GM19468 (cell line): ENCODE results near the gene TNIP3.
A peak's percentile ranks its signal among the peaks of the same experiment; 100 is the strongest.
"Not testable (repeated sequence)": the region's sequence is repeated elsewhere in the genome, so short reads cannot be mapped to it uniquely, and the experiment has no call there.

Experiments used
- ATAC-seq: cut with Tn5 transposase; IDR thresholded peaks from one replicate; pipeline ENCODE4 v1.9.1; 2021; ENCODE audit warnings: mild to moderate bottlenecking, moderate library complexity, moderate number of reproducible peaks; ENCODE audit not compliant: unreplicated experiment; ENCODE audit errors: extremely low read depth

The TNIP3 gene, protein sequence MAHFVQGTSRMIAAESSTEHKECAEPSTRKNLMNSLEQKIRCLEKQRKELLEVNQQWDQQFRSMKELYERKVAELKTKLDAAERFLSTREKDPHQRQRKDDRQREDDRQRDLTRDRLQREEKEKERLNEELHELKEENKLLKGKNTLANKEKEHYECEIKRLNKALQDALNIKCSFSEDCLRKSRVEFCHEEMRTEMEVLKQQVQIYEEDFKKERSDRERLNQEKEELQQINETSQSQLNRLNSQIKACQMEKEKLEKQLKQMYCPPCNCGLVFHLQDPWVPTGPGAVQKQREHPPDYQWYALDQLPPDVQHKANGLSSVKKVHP

GRCh38 chr4:121164291-121164690 lies at the start of gene TNIP3:
Gene TNIP3, minus strand, starts transcription at chr4:121164321. Its CDS starts 196 bp downstream, at chr4:121164125.
- no peak for ATAC-seq

- no peak for ATAC-seq
Measured at GRCh38 chr4:121212806-121213205, 48.7 kb upstream of the TNIP3 start.

GRCh38 chr4:121209171-121209570 lies 45.0 kb upstream of the TNIP3 start:
- ATAC-seq: no peak

DNA sequence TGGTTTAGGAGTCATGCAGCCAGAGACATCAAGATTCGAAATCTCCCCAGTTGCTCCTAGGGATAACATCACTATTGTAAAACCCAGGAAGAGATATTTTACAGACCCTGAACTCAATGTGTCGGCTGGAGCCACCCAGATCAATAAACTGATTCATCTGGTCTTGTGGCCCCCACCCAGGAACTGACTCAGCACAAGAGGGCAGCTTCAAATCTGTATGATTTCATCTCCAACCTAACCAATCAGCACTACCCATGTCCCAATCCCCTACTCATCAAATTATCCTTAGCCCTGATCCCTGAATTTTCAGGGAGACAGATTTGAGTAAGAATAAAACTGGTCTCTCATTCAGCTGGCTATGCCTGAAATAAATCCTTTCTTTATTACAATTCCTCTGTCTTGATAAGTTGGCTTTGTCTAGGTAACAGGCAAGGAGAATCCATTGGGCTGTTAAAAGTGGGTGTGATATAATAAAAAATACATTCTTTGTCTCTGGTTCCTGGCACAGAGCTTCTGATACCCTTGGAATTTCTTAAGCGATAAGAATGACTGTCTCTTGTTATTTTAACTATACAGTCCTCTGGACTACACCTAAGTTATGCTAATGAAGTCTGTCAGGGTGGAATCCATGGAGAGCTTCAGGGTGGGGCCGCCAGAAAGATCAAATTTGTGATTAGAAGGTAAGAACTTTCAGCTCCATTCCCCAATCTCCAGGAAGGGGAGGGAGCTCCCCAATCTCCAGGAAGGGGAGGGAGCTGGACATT lies 44.3 kb upstream of the TNIP3 start:
- ATAC-seq: no peak

GRCh38 chr4:121205777-121206176 lies 41.7 kb upstream of the TNIP3 start:
- ATAC-seq: not testable (repeated sequence)

DNA sequence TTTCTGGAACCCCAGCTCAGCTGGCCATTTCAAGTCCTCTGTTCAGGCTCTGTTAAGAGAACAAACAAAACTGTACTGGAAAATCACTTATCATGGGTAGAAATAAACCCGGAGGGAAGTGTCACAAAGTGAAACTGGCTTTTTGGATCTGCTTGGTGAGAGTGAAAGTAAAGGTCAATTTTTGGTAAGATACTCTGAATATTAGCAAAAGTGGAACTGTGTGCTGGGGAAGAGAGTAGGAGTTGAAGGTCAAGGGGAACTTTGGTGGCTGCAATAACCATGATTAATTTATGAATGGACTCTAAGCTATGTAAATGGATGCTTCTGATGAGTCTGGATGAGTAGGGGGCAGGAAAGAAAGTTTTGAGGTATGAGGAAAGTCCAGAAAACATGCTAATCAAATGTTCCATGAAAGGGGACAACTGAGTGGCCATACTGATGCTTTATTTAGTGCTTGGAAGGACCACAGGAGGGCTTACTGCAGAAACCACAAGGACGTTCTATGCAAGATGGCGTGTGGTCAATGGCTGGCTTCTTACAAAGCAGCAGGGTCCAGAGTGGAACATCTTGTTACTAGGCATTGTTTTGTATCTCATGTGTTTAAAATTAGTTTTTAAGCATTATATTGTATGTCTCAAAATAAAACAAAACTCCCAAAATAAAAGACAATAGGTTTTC lies 36.8 kb upstream of the TNIP3 start:
- peak; percentile 47 for ATAC-seq

DNA sequence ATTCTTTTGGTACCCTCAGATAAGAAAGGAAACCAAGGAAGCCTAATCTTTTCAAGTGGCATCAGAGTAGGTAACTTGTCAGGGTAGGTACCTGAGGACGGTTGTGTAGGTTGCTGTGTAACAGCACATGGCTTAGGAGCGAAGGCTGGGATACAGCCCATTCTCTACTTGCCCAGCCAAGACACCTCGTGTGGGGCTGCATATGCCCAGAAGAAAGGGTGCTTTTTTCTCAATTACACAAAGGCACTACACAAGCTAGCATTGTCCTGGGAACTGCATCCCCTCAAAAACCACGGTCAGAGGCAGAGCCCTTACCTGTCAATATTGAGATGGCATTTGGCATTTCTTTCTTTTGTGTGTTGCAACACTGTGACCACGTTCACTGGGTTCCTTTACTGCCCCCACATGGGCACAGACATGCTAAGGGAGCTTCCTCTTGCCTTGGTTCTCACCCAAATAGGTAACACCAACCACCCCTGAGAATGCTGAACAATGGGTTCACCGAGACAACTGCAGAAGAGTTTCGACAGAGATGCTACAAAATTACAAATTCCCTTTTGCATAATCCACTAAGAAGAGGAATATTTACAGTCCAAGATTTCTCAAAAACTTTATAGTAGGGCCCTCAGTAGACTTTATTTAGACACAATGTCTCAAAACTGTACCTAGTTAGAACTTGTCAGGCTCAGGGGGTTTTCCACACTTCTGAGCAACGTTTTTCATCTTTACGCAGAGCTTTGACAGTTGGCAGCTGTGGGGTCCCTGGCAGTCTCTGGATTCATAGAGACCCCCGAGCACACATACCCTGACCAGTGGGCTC lies 35.8 kb upstream of the TNIP3 start:
- peak; percentile 37 for ATAC-seq

GRCh38 chr4:121198251-121198650 lies 34.1 kb upstream of the TNIP3 start:
- no peak for ATAC-seq

- no peak for ATAC-seq
Measured at GRCh38 chr4:121195649-121196048, 31.5 kb upstream of the TNIP3 start.

DNA sequence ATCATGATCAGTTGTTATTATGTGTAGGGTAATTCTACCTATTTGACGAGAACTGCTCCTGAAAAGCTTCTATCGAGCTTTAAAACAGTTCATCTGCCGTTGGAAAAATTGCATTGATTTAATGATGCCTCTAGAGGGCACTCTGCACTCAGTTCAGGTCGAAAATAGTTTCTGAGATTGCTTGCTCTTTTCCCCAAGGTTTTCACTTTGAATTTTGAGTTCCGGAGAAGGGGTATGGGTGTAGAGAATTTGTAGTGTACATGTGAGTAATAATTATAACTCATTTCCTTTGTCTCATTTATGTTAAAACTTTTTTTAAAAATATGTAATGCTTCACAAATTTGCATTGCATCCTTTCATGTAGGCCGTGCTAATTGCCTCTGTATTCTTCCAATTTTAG lies 28.4 kb upstream of the TNIP3 start:
- ATAC-seq: no peak

DNA sequence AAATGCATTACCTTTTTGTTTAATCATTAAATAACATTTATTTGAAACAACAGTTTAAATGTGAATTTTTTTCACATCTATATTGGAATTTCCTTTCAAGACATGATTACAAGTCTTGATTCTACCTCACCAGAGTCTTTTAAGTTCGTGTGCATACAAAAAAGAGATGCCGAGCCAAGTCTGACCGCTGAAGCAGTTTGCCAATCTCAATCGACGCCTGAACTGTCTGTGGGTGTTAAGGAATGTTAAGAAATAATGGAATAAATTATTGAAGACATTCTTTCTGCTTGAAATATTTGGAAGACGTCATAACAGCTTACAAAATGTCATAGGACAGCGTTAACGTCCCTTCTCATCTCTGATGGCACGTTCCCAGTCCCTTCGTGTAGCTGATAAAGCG lies 27.9 kb upstream of the TNIP3 start:
- no peak for ATAC-seq

- no peak for ATAC-seq
Measured at GRCh38 chr4:121191361-121191760, 27.2 kb upstream of the TNIP3 start.

DNA sequence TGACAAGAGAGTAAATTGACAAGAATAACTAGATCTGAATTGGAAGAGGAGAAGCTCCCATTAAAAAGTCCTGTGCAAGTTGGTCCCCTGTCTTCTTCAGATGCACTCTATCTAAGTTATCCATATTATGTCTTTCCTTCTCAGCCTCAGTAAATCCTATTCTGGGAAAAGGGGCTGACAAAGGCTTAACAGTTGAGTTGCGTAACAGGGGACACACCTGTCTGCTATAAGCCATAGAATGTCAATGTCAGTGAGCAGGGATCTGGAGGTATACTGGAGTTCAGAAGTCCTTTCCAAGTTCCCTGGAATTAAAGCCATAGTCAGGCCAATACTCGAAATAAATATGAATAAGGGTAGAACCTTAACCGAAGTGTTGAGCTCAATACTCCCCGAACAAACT lies 26.3 kb upstream of the TNIP3 start:
- no peak for ATAC-seq

DNA sequence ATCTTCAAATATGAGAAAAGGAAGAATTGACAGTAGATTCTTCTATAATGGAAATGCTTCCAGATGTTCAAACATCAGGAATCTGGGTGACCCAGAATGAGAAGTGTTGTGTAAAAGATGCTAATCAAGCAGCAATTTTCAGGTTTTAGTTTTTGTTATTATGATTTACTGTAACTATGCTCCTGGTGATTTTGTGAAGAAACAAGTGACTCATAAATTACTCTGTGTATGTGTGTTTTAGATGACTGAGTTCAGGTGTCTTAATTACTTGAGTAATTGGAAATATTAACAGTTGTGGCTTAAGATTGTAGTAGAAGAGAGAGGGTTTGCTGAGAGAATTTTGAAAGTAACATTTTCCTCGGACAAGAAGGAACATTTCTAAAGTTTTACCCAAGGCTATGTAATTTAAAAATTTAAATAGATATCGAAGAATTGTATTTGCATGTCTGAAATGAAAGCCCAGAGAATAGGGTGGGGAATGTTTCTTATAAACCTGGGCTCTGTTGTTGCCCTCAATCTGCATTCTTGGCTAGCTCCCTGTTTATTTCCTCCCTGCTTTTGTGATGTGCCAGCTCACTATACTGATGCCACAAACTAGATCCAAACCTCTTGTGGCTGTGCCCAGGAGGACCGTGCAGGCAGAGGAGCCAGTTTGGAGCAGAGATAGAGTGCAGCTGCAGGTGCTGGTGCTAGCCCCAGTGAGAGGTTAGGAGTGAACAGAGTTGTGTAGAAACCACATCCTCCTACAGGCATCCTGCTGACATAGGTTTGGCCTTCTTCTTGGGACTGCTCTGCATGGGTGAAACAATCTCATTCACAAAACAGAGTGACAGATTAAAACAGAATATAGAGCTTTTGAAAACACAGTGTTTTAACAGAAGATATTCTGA lies 25.4 kb upstream of the TNIP3 start:
- peak; percentile 65 for ATAC-seq

DNA sequence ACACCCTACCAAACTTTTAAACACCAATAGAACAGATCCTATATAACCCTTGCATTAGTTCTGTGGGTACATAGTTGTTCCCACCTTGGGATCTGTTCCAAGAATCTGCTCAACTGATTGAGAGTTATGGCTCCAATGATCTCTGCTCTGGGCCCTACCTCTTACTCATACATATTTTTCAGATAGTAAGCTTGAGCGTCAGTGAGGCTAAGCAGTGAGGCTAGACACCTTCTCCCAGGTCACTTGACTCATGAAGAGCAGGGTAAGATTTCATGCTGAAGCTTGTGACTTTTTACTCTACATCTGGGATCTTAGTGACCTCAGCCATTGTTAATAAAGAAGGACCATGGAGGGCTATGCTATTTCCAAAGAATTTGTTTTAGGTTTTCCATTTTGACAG lies 23.1 kb upstream of the TNIP3 start:
- no peak for ATAC-seq

GRCh38 chr4:121185960-121186359 lies 21.8 kb upstream of the TNIP3 start:
- no peak for ATAC-seq

DNA sequence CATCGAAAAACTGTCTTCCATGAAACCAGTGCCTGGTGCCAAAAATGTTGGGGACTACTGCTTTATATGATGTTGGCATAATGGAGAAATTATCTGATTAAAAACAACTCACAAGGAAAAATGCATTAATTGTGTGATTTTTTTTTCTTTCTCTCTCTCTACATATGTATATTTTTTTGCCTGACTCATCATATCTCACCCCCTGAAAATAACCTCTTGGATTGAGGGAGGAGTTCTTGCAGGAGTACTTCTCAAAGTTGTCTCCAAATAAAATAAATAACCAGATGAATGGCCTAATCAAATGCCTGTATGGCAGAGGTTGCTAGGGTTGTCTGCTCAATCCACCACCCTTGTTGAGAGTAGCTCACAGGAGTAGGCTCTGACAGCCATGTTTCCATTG lies 19.9 kb upstream of the TNIP3 start:
- ATAC-seq: no peak

DNA sequence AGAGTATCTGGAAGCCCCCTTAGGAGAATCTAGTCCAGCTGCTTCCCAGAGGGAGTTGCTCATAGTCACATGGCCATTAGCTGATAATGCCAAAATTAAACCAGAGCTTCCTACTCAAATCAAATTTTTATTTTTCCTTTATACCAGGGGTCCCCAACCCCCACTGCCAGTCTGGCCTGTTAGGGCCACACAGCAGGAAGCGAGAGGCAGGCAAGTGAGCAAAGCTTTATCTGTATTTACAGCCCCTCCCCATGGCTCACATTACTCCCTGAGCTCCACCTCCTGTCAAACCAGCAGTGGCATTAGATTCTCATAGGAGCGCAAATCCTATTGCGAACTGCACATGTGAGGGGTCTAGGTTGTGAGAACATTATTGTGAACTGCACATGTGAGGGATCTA lies 19.2 kb upstream of the TNIP3 start:
- no peak for ATAC-seq

DNA sequence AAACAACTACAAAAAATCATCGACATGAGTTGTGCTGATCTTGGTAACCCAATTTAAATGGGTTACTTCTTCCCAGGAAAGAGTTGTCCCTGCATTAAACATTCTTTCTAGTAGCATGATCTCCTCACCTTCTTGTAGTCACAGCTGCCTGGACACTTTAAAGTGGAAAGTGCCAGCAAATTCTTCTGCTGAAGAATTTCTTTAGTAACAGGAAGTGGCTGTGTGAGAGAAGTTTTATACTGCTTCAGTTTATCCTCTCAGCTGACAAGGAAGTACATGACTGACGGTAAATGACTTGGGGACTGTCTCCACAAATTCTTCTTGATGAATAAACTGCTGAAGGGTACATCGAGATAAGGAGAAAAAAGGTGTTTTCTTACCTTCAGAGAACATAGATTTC lies 18.2 kb upstream of the TNIP3 start:
- ATAC-seq: no peak
